Vagina (tissue), 2 donors: ENCODE data around the gene MIER3.

Source experiments
- POLR2A ChIP-seq, 2 donors: fragments of 450-650 bp; IDR thresholded peaks; one replicate each; pipeline ENCODE4 v1.6.1; 2017; ENCODE audit warnings: antibody characterized with exemption in 2 of 2, mild to moderate bottlenecking in 2 of 2, moderate library complexity in 2 of 2
- POLR2AphosphoS5 ChIP-seq, 2 donors: sonication (generic); formaldehyde crosslinking; IDR thresholded peaks; one replicate each; pipeline ENCODE4 v1.9.0; 2017; ENCODE audit warnings: antibody characterized with exemption in 2 of 2, mild to moderate bottlenecking in 2 of 2, low read depth in 1 of 2; ENCODE audit not compliant: insufficient read depth in 1 of 2
- TF ChIP-seq, protein P1 (sequence below), 3 experiments: fragments of 450-650 bp in 2 of 3; fragments of 200-600 bp in 1 of 3; sonication (generic) in 1 of 3; IDR thresholded peaks; one replicate each; pipeline ENCODE4 v1.5.1; 2017 to 2019; ENCODE audit warnings: antibody characterized with exemption in 3 of 3, mild to moderate bottlenecking in 2 of 3, moderate library complexity in 2 of 3

DNA sequence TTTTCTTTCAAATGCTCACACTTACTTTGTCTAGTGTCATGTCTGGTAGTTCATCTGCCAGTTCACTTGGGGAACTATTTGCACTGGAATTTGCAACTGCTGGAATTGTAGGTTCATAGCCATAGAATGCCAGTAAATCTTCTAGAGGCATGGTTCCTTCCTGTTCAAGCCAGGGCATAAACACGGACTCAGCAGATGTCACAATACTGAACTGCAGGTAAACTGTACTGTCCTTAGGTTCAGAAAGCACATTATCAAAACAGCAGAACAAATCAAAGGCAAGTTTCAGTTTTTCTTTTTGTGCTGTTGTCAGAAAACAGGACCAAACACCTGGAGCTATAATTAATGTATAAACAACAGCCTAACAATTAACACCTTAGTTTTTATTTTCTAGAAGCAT lies 13.1 kb downstream of the MIER3 start:
- TF ChIP-seq POLR2A (IDR thresholded peaks at IDR 0.05), result no peak
- TF ChIP-seq, protein P1, sequence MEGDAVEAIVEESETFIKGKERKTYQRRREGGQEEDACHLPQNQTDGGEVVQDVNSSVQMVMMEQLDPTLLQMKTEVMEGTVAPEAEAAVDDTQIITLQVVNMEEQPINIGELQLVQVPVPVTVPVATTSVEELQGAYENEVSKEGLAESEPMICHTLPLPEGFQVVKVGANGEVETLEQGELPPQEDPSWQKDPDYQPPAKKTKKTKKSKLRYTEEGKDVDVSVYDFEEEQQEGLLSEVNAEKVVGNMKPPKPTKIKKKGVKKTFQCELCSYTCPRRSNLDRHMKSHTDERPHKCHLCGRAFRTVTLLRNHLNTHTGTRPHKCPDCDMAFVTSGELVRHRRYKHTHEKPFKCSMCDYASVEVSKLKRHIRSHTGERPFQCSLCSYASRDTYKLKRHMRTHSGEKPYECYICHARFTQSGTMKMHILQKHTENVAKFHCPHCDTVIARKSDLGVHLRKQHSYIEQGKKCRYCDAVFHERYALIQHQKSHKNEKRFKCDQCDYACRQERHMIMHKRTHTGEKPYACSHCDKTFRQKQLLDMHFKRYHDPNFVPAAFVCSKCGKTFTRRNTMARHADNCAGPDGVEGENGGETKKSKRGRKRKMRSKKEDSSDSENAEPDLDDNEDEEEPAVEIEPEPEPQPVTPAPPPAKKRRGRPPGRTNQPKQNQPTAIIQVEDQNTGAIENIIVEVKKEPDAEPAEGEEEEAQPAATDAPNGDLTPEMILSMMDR (IDR thresholded peaks at IDR 0.05), result no peak
- TF ChIP-seq POLR2AphosphoS5 (IDR thresholded peaks at IDR 0.05; ENCODE audit: insufficient read depth in 1 of 2, low read depth in 1 of 2), result no peak
